HEK293T (cell line): Measurements from ENCODE around the gene DNAJC5.

ENCODE experiments used
- BHLHE40 ChIP-seq: fragments of 450-650 bp; IDR thresholded peaks from 2 replicates; pipeline ENCODE4 v1.6.1; 2016; ENCODE audit warnings: mild to moderate bottlenecking, moderate library complexity, borderline replicate concordance
- ELF4 ChIP-seq: fragments of 450-650 bp; IDR thresholded peaks from 2 replicates; pipeline ENCODE4 v1.6.1; 2017; ENCODE audit warnings: antibody characterized with exemption
- FOXA1 ChIP-seq: fragments of 450-650 bp; IDR thresholded peaks from 2 replicates; pipeline ENCODE4 v1.6.1; 2016; ENCODE audit warnings: mild to moderate bottlenecking
- FOXK2 ChIP-seq: fragments of 450-650 bp; IDR thresholded peaks from 2 replicates; pipeline ENCODE4 v1.6.1; 2016; ENCODE audit warnings: mild to moderate bottlenecking
- FOXM1 ChIP-seq: fragments of 450-650 bp; IDR thresholded peaks from 2 replicates; pipeline ENCODE4 v1.6.1; 2017; ENCODE audit warnings: mild to moderate bottlenecking, borderline replicate concordance
- L3MBTL2 ChIP-seq: fragments of 450-650 bp; conservative IDR thresholded peaks from 2 replicates; pipeline ENCODE4 v1.6.1; 2016; ENCODE audit warnings: mild to moderate bottlenecking
- LEF1 ChIP-seq: fragments of 450-650 bp; IDR thresholded peaks from 2 replicates; pipeline ENCODE4 v1.6.1; 2017; ENCODE audit warnings: mild to moderate bottlenecking, borderline replicate concordance
- NFRKB ChIP-seq: fragments of 450-650 bp; IDR thresholded peaks from 2 replicates; pipeline ENCODE4 v1.6.1; 2016; ENCODE audit warnings: mild to moderate bottlenecking, moderate library complexity
- SP1 ChIP-seq: fragments of 450-650 bp; IDR thresholded peaks from 2 replicates; pipeline ENCODE4 v1.6.1; 2017
- SUZ12 ChIP-seq: fragments of 450-650 bp; IDR thresholded peaks from 2 replicates; pipeline ENCODE4 v1.6.1; 2016; ENCODE audit warnings: mild to moderate bottlenecking
- TARDBP ChIP-seq: fragments of 450-650 bp; IDR thresholded peaks from 2 replicates; pipeline ENCODE4 v1.6.1; 2016
- TF ChIP-seq, protein P1 (sequence below): fragments of 450-650 bp; IDR thresholded peaks from 2 replicates; pipeline ENCODE4 v1.6.1; 2016

DNA sequence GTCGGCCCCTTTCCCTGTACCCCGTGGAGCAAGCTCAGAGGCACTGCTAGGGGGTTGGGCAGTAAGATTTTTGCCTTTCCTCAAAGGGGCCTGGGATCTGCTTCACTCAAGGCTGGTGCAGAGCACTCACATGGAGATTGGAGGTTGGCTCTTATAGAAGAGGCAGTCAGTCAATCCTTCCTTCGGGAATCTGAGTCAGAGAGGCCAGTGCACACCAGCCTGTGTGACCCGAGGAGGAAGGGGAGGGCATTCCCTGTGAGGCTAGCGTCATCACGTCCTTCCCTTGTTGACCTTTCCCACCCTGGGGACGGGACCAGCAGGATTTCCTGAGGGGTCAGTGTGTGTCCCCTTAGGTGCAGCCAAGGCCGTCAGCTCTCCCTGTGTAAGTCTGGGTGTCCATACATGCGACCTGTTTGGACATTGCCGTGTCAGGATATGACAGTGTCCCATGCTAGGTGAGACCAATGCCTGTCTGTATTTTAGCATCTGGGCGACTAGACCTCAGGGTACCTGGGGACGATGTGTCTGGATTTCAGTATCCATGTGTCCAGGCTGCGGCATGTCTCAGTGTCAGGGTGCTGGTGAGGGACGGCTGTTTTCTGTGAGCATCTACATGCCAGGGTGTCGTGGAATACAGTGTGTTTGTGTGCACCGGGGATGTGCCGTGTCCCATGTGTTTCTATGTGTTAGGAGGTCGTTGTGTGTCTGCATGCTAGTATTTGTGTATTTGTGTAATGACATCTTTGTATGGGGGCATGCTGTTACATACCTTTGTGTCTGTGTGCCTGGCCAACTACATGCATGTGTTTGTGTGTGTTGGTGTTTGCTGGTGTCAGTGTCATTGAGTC lies 77.6 kb downstream of the DNAJC5 start:
- TF ChIP-seq, protein P1, sequence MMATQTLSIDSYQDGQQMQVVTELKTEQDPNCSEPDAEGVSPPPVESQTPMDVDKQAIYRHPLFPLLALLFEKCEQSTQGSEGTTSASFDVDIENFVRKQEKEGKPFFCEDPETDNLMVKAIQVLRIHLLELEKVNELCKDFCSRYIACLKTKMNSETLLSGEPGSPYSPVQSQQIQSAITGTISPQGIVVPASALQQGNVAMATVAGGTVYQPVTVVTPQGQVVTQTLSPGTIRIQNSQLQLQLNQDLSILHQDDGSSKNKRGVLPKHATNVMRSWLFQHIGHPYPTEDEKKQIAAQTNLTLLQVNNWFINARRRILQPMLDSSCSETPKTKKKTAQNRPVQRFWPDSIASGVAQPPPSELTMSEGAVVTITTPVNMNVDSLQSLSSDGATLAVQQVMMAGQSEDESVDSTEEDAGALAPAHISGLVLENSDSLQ = no peak
- TF ChIP-seq LEF1 = no peak
- no peak for TF ChIP-seq L3MBTL2
- no peak for TF ChIP-seq BHLHE40
- no peak for TF ChIP-seq FOXM1
- TF ChIP-seq FOXK2 = no peak
- TF ChIP-seq FOXA1 = no peak
- TF ChIP-seq SP1 = no peak
- no peak for TF ChIP-seq NFRKB
- no peak for TF ChIP-seq ELF4
- no peak for TF ChIP-seq TARDBP
- no peak for TF ChIP-seq SUZ12
